Stimulated activated CD4-positive, alpha-beta T cell treated with anti-CD3 and anti-CD28 coated beads, Interleukin-4, amount 100 ng/mL, for 48 hours (primary cell): Measurements from ENCODE around the gene TFAP2E.
A peak's percentile ranks its signal among the peaks of the same experiment; 100 is the strongest.

Experiments used
- DNase-seq, 2 donors: peaks; one replicate each; pipeline ENCODE4 v3.0.0-alpha.2; 2020; ENCODE audit warnings: low read depth in 2 of 2

Gene TFAP2E

GRCh38 chr1:35557118-35557610, 15.9 kb upstream of the TFAP2E start, which contains the start of gene KIAA0319L:
KIAA0319L (minus strand) TSS chr1:35557403; CDS start chr1:35554491, 2,912 bp downstream.
- DNase-seq = no peak

- DNase-seq = peak; percentile 96 to 97
Observed at GRCh38 chr1:35557611-35558373, 15.3 kb upstream of the TFAP2E start, which contains the start of gene NCDN. NCDN (plus strand) TSS chr1:35557799; CDS start chr1:35558191, 392 bp downstream.

DNA sequence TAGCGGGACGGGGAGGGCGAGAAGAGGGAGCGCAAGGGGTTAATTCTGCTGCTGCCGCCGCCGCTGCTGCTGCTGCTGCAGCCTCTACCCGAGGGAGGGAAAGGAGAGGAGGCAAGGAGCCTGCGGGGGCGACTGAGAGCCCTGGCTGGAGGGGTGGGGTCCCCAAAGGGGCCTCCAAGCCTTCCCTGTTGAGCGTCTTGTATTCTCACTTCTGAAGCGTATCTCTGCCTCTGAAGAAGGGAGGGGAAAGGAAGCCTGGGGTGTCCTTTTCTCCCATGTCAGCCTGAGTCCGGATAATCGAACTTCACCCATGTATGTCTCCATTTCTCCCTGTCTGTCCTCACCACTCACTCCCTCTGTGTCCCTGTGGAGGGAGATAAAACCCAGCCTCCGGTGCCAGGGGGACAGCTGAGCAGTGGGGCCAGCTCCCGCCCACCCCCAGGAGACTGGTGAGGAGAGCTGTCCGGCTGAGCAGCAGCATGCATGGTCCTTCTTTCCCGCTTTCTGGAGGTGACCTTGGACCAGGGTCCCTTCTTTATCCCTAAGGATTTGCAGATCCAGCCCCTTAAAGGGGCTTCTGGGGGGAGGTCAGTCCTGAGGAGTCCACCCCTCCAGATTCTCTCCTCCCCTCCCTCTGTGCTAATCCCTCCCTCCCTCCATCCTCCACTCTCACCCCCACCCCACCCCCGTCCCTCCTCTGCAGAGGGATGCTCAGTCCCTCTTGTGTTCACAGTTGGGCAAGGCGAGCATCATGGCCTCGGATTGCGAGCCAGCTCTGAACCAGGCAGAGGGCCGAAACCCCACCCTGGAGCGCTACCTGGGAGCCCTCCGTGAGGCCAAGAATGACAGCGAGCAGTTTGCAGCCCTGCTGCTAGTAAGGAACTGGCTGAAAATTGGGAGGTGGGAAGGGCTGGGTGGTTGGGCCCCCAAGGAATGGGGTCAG, 14.5 kb upstream of the TFAP2E start:
- DNase-seq = no peak

- no peak for DNase-seq
Observed at GRCh38 chr1:35559317-35559944, 13.7 kb upstream of the TFAP2E start.

- DNase-seq = no peak
Observed at GRCh38 chr1:35560256-35561225, 12.6 kb upstream of the TFAP2E start.

DNA sequence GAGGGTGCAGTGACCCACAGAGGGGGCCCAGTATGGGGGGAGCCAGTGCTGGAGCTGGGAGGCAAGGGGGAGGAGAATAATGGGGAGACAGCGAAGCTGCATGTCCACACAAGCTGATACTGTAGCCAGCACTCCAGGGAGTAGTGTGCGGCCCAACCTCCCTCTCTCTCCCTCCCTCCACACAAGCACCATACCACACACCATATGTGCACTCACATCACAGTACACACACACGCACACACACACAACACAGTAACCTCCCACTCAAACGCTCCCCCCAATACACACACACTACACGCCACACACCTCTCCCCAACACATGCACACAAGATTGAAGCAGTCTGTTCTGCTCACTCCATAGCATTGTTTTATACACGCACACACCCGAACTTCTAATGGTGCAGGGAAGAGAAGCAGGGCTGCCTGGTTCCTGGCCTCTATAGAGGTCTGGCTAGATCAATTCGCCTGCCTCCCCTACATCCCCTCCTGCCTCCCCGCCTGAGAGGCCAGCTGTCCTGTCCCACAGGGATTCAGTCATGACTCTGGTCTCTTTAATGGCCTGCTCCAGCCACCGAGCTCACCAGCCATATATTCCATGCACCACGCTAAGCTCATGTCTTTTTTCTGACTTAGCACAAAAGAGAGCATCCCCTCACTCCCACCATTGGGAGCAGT, 11.7 kb upstream of the TFAP2E start:
- no peak for DNase-seq

- DNase-seq = no peak
Observed at GRCh38 chr1:35561972-35562680, 11.0 kb upstream of the TFAP2E start.

- DNase-seq = no peak
Observed at GRCh38 chr1:35563166-35563565, 9.9 kb upstream of the TFAP2E start.

- peak; percentile 75 to 85 for DNase-seq
Observed at GRCh38 chr1:35564037-35564883, 8.9 kb upstream of the TFAP2E start.

GRCh38 chr1:35564884-35565741, 8.0 kb upstream of the TFAP2E start:
- DNase-seq = no peak

- DNase-seq = no peak
Observed at GRCh38 chr1:35565742-35566133, 7.4 kb upstream of the TFAP2E start.

- DNase-seq = no peak
Observed at GRCh38 chr1:35567947-35568558, 5.1 kb upstream of the TFAP2E start.

GRCh38 chr1:35568975-35569395, 4.1 kb upstream of the TFAP2E start:
- peak in 1 of 2 donors; percentile 61 for DNase-seq

DNA sequence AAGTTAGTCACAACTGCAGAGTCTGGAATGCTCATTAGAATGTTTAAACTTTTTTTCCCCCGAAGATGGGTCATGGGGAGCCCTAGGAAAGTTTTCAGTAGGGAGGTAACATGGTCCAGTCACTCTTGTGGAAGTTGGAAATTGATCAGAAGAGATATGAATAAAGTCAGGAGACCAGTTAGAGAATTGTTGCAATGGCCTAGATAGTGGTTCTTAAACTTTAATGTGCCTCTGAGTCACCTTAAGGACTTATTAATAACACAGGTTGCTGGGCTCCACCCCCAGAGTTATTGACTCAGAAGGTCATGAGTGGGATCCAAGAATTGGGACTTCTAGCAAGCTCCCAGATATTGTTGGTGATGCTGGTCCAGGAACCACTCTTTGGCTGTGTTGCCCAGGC, 3.2 kb upstream of the TFAP2E start:
- DNase-seq = no peak

GRCh38 chr1:35570589-35571137, 2.5 kb upstream of the TFAP2E start:
- no peak for DNase-seq

DNA sequence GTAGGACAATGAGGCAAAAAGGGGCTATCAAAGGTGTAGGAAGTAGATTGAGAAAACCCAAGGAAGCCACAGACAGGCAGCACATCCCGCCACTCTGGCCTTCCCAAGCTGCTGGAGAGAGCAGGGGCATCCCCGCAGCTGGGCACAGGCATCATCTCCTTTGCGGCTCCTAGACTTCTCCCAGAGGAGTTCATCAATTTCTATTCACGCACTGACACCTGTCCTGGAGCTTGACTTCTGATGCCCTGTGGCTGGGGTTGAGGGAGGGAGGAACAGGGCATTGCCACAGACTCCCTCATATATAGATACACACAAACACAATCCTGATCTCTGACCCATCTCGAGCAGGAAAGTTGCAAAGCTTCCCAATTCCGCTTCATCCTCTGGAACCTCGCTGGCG, 1.9 kb upstream of the TFAP2E start:
- DNase-seq = no peak

- DNase-seq = no peak
Observed at GRCh38 chr1:35572296-35572695, 818 bp upstream of the TFAP2E start.
